Loucy (cell line): ENCODE results near the gene ADAMTS2.

Source experiments
- H2AFZ ChIP-seq: fragments of 200-600 bp; sonication (generic); 2 replicates; pipeline ENCODE4 v1.6.0; 2016; ENCODE audit warnings: antibody characterized with exemption, mild to moderate bottlenecking, low read length, moderate library complexity
- H3F3A ChIP-seq: fragments of 200-600 bp; 2 replicates; pipeline ENCODE4 v1.6.0; 2016; ENCODE audit warnings: antibody characterized with exemption, low read depth, mild to moderate bottlenecking
- H3K27me3 ChIP-seq: fragments of 200-600 bp; sonication (generic); 2 replicates; pipeline ENCODE4 v1.6.1; 2014; ENCODE audit warnings: low read length, mild to moderate bottlenecking; ENCODE audit not compliant: insufficient read depth, poor library complexity, severe bottlenecking
- H3K36me3 ChIP-seq: fragments of 200-600 bp; sonication (generic); 2 replicates; pipeline ENCODE4 v1.6.1; 2016; ENCODE audit warnings: low read length; ENCODE audit not compliant: insufficient read depth
- H3K4me1 ChIP-seq: fragments of 200-600 bp; sonication (generic); 2 replicates; pipeline ENCODE4 v1.5.1; 2014; ENCODE audit warnings: low read length, mild to moderate bottlenecking; ENCODE audit not compliant: insufficient read depth, poor library complexity, severe bottlenecking
- H3K4me2 ChIP-seq: fragments of 200-600 bp; sonication (generic); 2 replicates; pipeline ENCODE4 v1.6.0; 2014; ENCODE audit warnings: antibody characterized with exemption, low read length, low read depth, mild to moderate bottlenecking; ENCODE audit not compliant: poor library complexity, severe bottlenecking
- H3K4me3 ChIP-seq: fragments of 200-600 bp; sonication (generic); 2 replicates; pipeline ENCODE4 v1.5.1; 2014; ENCODE audit warnings: low read length, mild to moderate bottlenecking, mixed read lengths; ENCODE audit not compliant: poor library complexity, severe bottlenecking
- H3K79me2 ChIP-seq: fragments of 200-600 bp; sonication (generic); 2 replicates; pipeline ENCODE4 v1.6.1; 2014; ENCODE audit warnings: low read length; ENCODE audit not compliant: insufficient read depth
- H3K9ac ChIP-seq: fragments of 200-600 bp; sonication (generic); 2 replicates; pipeline ENCODE4 v1.6.0; 2014; ENCODE audit warnings: mild to moderate bottlenecking, low read depth, low read length, moderate library complexity; ENCODE audit not compliant: poor library complexity, severe bottlenecking
- H3K9me2 ChIP-seq: fragments of 200-600 bp; sonication (generic); replicated peaks from 2 replicates; pipeline ENCODE4 v1.6.1; 2016; ENCODE audit warnings: low read depth, low read length, mixed read lengths
- H3K9me3 ChIP-seq: fragments of 200-600 bp; sonication (generic); 2 replicates; pipeline ENCODE4 v1.6.1; 2014; ENCODE audit warnings: mild to moderate bottlenecking, antibody characterized with exemption, low read length, low read depth; ENCODE audit not compliant: insufficient read depth
- H4K20me1 ChIP-seq: fragments of 200-600 bp; sonication (generic); 2 replicates; pipeline ENCODE4 v1.6.0; 2014; ENCODE audit warnings: antibody characterized with exemption, low read length, mild to moderate bottlenecking; ENCODE audit not compliant: insufficient read depth, poor library complexity, severe bottlenecking
- CTCF ChIP-seq: fragments of 200-600 bp; sonication (generic); conservative IDR thresholded peaks from 2 replicates; pipeline ENCODE4 v1.5.1; 2014; ENCODE audit warnings: mild to moderate bottlenecking, antibody characterized with exemption, low read length
- EZH2phosphoT487 ChIP-seq: fragments of 200-600 bp; IDR thresholded peaks from 2 replicates; pipeline ENCODE4 v1.6.1; 2018; ENCODE audit warnings: antibody characterized with exemption, mild to moderate bottlenecking, moderate library complexity, borderline replicate concordance

Gene ADAMTS2

DNA sequence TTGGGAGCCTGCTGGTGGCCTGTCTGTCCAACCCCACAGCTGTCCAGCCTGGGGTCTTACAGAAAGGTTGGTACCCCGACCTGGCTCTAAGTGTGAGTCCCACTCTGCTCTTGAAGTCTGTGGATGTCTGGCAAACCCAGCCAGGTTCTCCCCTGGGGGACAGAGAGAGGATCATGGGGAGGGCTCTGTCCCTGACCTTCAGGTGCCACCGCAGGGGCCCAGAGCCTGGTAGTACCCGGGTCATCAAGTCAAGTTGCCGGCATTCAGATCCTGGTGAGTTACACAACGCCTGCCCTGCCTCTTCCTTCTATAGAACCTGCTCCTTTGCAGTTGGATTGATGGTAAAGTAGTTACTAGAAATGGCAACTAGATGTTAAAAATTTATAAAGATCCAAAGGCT is 66.7 kb downstream of the ADAMTS2 start:
- H3K4me1 ChIP-seq = no peaks in the 10 kb centered on the region
- TF ChIP-seq EZH2phosphoT487 (no peak), CTCF (no peak)
- H4K20me1 ChIP-seq = no peaks in the 10 kb centered on the region
- H3K9me3 ChIP-seq = no peaks in the 10 kb centered on the region
- H3K9ac ChIP-seq = no peak overlapping the region
- H3K27me3 ChIP-seq = no peaks in the 10 kb centered on the region
- no peaks in the 10 kb centered on the region for H3K9me2 ChIP-seq
- no peak overlapping the region for H2AFZ ChIP-seq
- H3K4me2 ChIP-seq = no peak overlapping the region
- no peaks in the 10 kb centered on the region for H3F3A ChIP-seq
- H3K79me2 ChIP-seq = no peaks in the 10 kb centered on the region
- H3K36me3 ChIP-seq = no peaks in the 10 kb centered on the region
- no peak overlapping the region for H3K4me3 ChIP-seq

GRCh38 chr5:179278119-179278518 is 67.1 kb downstream of the ADAMTS2 start:
- Histone ChIP-seq H3F3A (no peaks in the 10 kb centered on the region), H3K9me3 (no peaks in the 10 kb centered on the region), H3K27me3 (no peaks in the 10 kb centered on the region), H3K9ac (no peak overlapping the region), H3K4me2 (no peak overlapping the region), H4K20me1 (no peaks in the 10 kb centered on the region), H3K9me2 (no peaks in the 10 kb centered on the region), H3K79me2 (no peaks in the 10 kb centered on the region), H3K36me3 (no peaks in the 10 kb centered on the region), H3K4me1 (no peaks in the 10 kb centered on the region), H2AFZ (no peak overlapping the region), H3K4me3 (no peak overlapping the region)
- TF ChIP-seq CTCF (no peak), EZH2phosphoT487 (no peak)

DNA sequence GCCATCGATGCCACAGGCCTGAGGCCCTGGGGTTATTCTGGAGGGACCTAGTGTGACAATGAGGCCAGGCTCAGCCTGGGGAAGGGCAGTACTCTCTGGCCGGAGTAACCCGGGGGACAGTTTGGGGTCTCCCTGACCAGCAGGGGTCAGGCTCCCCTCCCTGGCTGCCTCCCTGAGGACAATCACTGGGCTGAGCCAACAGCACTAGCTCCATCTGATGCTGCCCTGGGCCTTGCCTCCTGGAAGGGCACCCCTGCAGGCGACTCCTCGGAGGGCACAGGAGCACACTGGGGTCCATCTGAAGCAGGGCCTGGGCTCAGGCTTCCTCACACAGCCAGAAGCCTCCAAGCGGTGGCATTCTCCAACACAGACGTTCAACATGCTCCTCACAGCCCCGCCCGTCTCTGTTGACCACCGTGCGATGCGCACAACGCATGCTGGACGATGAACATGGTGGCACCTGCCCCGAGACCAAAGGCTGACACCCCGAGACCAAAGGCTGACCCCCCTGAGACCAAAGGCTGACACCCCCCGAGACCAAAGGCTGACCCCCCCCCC is 68.3 kb downstream of the ADAMTS2 start:
- H3K27me3 ChIP-seq = no peaks in the 10 kb centered on the region
- H3K4me1 ChIP-seq = no peaks in the 10 kb centered on the region
- H3K4me2 ChIP-seq = no peak overlapping the region
- H4K20me1 ChIP-seq = no peaks in the 10 kb centered on the region
- no peaks in the 10 kb centered on the region for H3K9me3 ChIP-seq
- H3F3A ChIP-seq = no peaks in the 10 kb centered on the region
- no peaks in the 10 kb centered on the region for H3K36me3 ChIP-seq
- H3K9me2 ChIP-seq = no peaks in the 10 kb centered on the region
- no peak overlapping the region for H3K9ac ChIP-seq
- no peak overlapping the region for H3K4me3 ChIP-seq
- H3K79me2 ChIP-seq = no peaks in the 10 kb centered on the region
- TF ChIP-seq CTCF = no peak
- TF ChIP-seq EZH2phosphoT487 = no peak
- no peak overlapping the region for H2AFZ ChIP-seq
